Adrenal gland (tissue), 12 donors: ENCODE results near the gene MALL. TPM values are rescaled to one million over a fixed set of nuclear protein-coding genes. Genes with fewer than 3 reads are reported as not detected.

Source experiments
- DNase-seq, 7 donors: peaks; one replicate each; pipeline ENCODE4 v3.0.0-alpha.2; 2019 to 2020
- H3K27ac ChIP-seq, 5 donors: fragments of 200-600 bp; sonication (generic) in 4 of 5; 1 replicate in 3 of 5; 2 replicates in 2 of 5; pipeline versions ENCODE4 v1.5.1 to v1.8.0; 2016 to 2020; ENCODE audit warnings: mild to moderate bottlenecking in 1 of 5
- H3K27me3 ChIP-seq: fragments of 200-600 bp; 2 replicates; pipeline ENCODE4 v1.8.0; 2021
- H3K36me3 ChIP-seq, 2 donors: fragments of 200-600 bp; replicated peaks in 1 of 2; 1 replicate in 1 of 2; 2 replicates in 1 of 2; pipeline versions ENCODE4 v1.5.1 to v1.8.0; 2018 to 2022
- H3K4me1 ChIP-seq, 2 donors: fragments of 200-600 bp; replicated peaks in 1 of 2; 1 replicate in 1 of 2; 2 replicates in 1 of 2; pipeline versions ENCODE4 v1.5.1 to v1.8.0; 2018 to 2021
- H3K4me3 ChIP-seq, 4 donors: fragments of 200-600 bp; sonication (generic) in 3 of 4; one replicate each; pipeline ENCODE4 v1.5.1; 2016 to 2018
- H3K9me3 ChIP-seq, 3 donors: fragments of 200-600 bp; sonication (generic) in 1 of 3; replicated peaks in 1 of 3; 1 replicate in 2 of 3; 2 replicates in 1 of 3; pipeline versions ENCODE4 v1.5.1 to v1.8.0; 2016 to 2021
- CTCF ChIP-seq, 6 experiments: fragments of 450-650 bp in 4 of 6; fragments of 200-600 bp in 2 of 6; sonication (generic) in 1 of 6; IDR thresholded peaks; 1 replicate in 5 of 6; 2 replicates in 1 of 6; pipeline versions ENCODE4 v1.5.1 to v1.8.0; 2016 to 2021; ENCODE audit warnings: antibody characterized with exemption in 6 of 6, mild to moderate bottlenecking in 2 of 6, moderate library complexity in 1 of 6
- POLR2A ChIP-seq, 2 donors: fragments of 450-650 bp; IDR thresholded peaks; one replicate each; pipeline ENCODE4 v1.6.1; 2017; ENCODE audit warnings: antibody characterized with exemption in 2 of 2, mild to moderate bottlenecking in 2 of 2, moderate library complexity in 1 of 2
- WGBS, 4 donors: extraction: QIAGEN DNeasy Blood & Tissue Kit in 2 of 4; methylation state at CpG; one replicate each; pipeline versions ENCODE4 v1.1.5 to v1.1.7; 2013 to 2017; 5-methylcytosine and 5-hydroxymethylcytosine counted together
- intact Hi-C, 2 donors: fragments of 100-400 bp; cut with DNase I; formaldehyde crosslinking; loops; one replicate each; pipeline versions ENCODE4 v1.14.1 to v1.15.0; 2022 to 2023
- polyA plus RNA-seq, 3 donors: library from polyadenylated mRNA; stranded (reverse); fragments of 200-250 nt in 2 of 3; fragments of 350-450 nt in 1 of 3; fragmentation: Illumina TruSeq in 1 of 3; extraction: RNeasy Lipid Tissue Mini Kit (QIAGEN cat#74804) in 1 of 3; gene quantifications; one replicate each; pipeline ENCODE4 v1.2.3, GENCODE V29; 2013 to 2014
- total RNA-seq, 9 donors: library from RNA; depleted of rRNA in 4 of 9; stranded (reverse); fragments of >200 nt in 4 of 9; fragments of 120-200 nt in 1 of 9; fragmentation: NEBNext Ultra II Directional in 1 of 9; extraction: Animal tissue kit (Norgen Biotek cat#: 25700) in 1 of 9; gene quantifications; one replicate each; pipeline versions ENCODE4 v1.1.0 to v1.2.4, GENCODE V29; 2013 to 2023
- donor health status: healthy with polysubstance abuse.
- donor health status: Bipolar disorder and iron deficiency.
- donor health status: DM: yes; HTN: yes; CAD: no.
- donor health status: DM: no; HTN: no; CAD: no.
- donor health status: DM: no; HTN: no; CAD: no.
- donor health status: DM: yes; HTN: yes; CAD: no.

The MALL gene
- total and polyA plus RNA-seq, 12 donors = 0.94 to 10.1 (median 4.8) TPM

GRCh38 chr2:110146183-110146944 is 30.7 kb upstream of the MALL start:
- no peak for DNase-seq
- H3K36me3 ChIP-seq = no peaks in the 10 kb centered on the region
- TF ChIP-seq CTCF (IDR thresholded peaks at IDR 0.05) (no peak), POLR2A (IDR thresholded peaks at IDR 0.05) (no peak)
- intact Hi-C loops = no loop called here
- WGBS, 4 donors = 87 to 97% (median 94%) methylated on average over 2 of the region's 2 CpGs
- no peak overlapping the region for H3K27ac ChIP-seq
- H3K27me3 ChIP-seq = no peaks in the 10 kb centered on the region
- H3K4me3 ChIP-seq = no peak overlapping the region
- peaks cover 7 to 13% of the 10 kb centered on the region in 2 donors for H3K4me1 ChIP-seq
- no peaks in the 10 kb centered on the region for H3K9me3 ChIP-seq

GRCh38 chr2:110143982-110144381 is 28.4 kb upstream of the MALL start:
- no peak for TF ChIP-seq CTCF (IDR thresholded peaks at IDR 0.05)
- H3K27ac ChIP-seq = no peak overlapping the region
- intact Hi-C loops = no loop called here
- no peaks in the 10 kb centered on the region for H3K27me3 ChIP-seq
- no peaks in the 10 kb centered on the region for H3K36me3 ChIP-seq
- H3K9me3 ChIP-seq = no peaks in the 10 kb centered on the region
- H3K4me3 ChIP-seq = no peak overlapping the region
- no peaks in the 10 kb centered on the region for H3K4me1 ChIP-seq
- no peak for DNase-seq

- DNase-seq = no peak
- no peaks in the 10 kb centered on the region for H3K27me3 ChIP-seq
- intact Hi-C loops = no loop called here
- no peak for TF ChIP-seq CTCF (IDR thresholded peaks at IDR 0.05)
- no peak for TF ChIP-seq POLR2A (IDR thresholded peaks at IDR 0.05)
- H3K27ac ChIP-seq = no peak overlapping the region
- H3K9me3 ChIP-seq = no peaks in the 10 kb centered on the region
- WGBS, 4 donors = 83 to 100% (median 91%) methylated on average over 1 of the region's 1 CpG
- no peak overlapping the region for H3K4me3 ChIP-seq
- no peaks in the 10 kb centered on the region for H3K4me1 ChIP-seq
- no peaks in the 10 kb centered on the region for H3K36me3 ChIP-seq
Measured at GRCh38 chr2:110140401-110140800, 24.8 kb upstream of the MALL start.

- H3K4me3 ChIP-seq = no peak overlapping the region
- no peaks in the 10 kb centered on the region for H3K9me3 ChIP-seq
- no peak for TF ChIP-seq CTCF (IDR thresholded peaks at IDR 0.05)
- no peak for TF ChIP-seq POLR2A (IDR thresholded peaks at IDR 0.05)
- no peaks in the 10 kb centered on the region for H3K36me3 ChIP-seq
- intact Hi-C loops = no loop called here
- no peak for DNase-seq
- H3K27ac ChIP-seq = no peak overlapping the region
- no peaks in the 10 kb centered on the region for H3K27me3 ChIP-seq
- no peaks in the 10 kb centered on the region for H3K4me1 ChIP-seq
Measured at GRCh38 chr2:110134025-110134424, 18.4 kb upstream of the MALL start.
